ENCODE data around the gene FKBP14.

- TF ChIP-seq CTCF (IDR thresholded peaks at IDR 0.05): no peak
- TF ChIP-seq POLR2A (IDR thresholded peaks at IDR 0.05): no peak
- TF ChIP-seq POLR2AphosphoS5 (IDR thresholded peaks at IDR 0.05; ENCODE audit: insufficient read depth in 1 of 2, low read depth in 1 of 2): no peak
Observed at GRCh38 chr7:29998489-29998888, 28.0 kb downstream of the FKBP14 start.
